ENCODE data around the gene CTDSPL. TPM values are rescaled to one million over a fixed set of nuclear protein-coding genes. Genes with fewer than 3 reads are reported as not detected.

Gene CTDSPL
- total and polyA plus RNA-seq, 2 of the 8 experiments (the other 6 are each of a cell fraction or from before 2014, with no cell fraction given) = 20.3 to 42.2 TPM

- ChIA-PET POLR2A (ENCODE audit: partially characterized antibody) (no interaction called here), CTCF (ENCODE audit: partially characterized antibody) (interaction anchor here (1.0 to 3.4 kb wide), 8 partner anchors 11 to 104 kb away, joined by 3 to 20 read pairs (median 6); no protein-coding TSS in a partner anchor)
- Histone ChIP-seq H3K36me3 (ENCODE audit: control insufficient read depth in 2 of 4, insufficient read depth in 4 of 4, low read length in 3 of 4) (no peaks in the 10 kb centered on the region), H3K9ac (replicated peaks in 1 of 4; ENCODE audit: extremely low read depth in 1 of 4, low read depth in 3 of 4, low read length in 3 of 4) (no peak overlapping the region), H3K23me2 (ENCODE audit: low read depth, low read length) (no peaks in the 10 kb centered on the region), H2BK12ac (ENCODE audit: low read depth, low read length) (no peak overlapping the region), H4K91ac (replicated peaks; ENCODE audit: insufficient read length, low read length) (no peak overlapping the region), H3K14ac (ENCODE audit: insufficient read length) (no peak overlapping the region), H3K18ac (ENCODE audit: extremely low read depth, low read length) (peak overlapping the region; percentile 38; the same call in 1 of the 2 replicates), H2AFZ (ENCODE audit: low read length) (no peak overlapping the region), H2BK120ac (replicated peaks; ENCODE audit: low read depth, low read length) (no peak overlapping the region), H4K5ac (ENCODE audit: insufficient read length, low read depth, low read length) (no peak overlapping the region), H3K4ac (replicated peaks; ENCODE audit: insufficient read length, low read depth, low read length) (no peak overlapping the region), H4K20me1 (replicated peaks in 1 of 2; ENCODE audit: control insufficient read depth in 1 of 2, insufficient read depth in 2 of 2, low read length in 2 of 2) (no peaks in the 10 kb centered on the region), H3K79me2 (ENCODE audit: control insufficient read depth in 1 of 2, insufficient read depth in 2 of 2, low read length in 2 of 2) (no peaks in the 10 kb centered on the region), H2AK5ac (ENCODE audit: low read depth, low read length) (no peak overlapping the region), H4K8ac (ENCODE audit: extremely low read depth, insufficient read depth, low read length) (no peak overlapping the region), H3K9me3 (ENCODE audit: insufficient read depth in 2 of 2, low read depth in 1 of 2, low read length in 1 of 2) (no peaks in the 10 kb centered on the region), H3K4me2 (ENCODE audit: insufficient read depth in 1 of 2, low read depth in 2 of 2, low read length in 2 of 2) (peak overlapping the region in 1 of 2 experiments; percentile 60; a peak in 1 of 4 replicates), H3K79me1 (ENCODE audit: low read depth, low read length) (peaks cover 4% of the 10 kb centered on the region; the same call in 1 of the 2 replicates), H3K4me1 (replicated peaks in 1 of 4; ENCODE audit: control insufficient read depth in 3 of 4, insufficient read depth in 4 of 4, low read length in 3 of 4) (peaks cover 4 to 17% (median 9%) of the 10 kb centered on the region in 4 experiments; a peak in 6 of 7 replicates), H3K23ac (ENCODE audit: insufficient read length) (no peak overlapping the region), H3K27me3 (replicated peaks in 1 of 4; ENCODE audit: control insufficient read depth in 3 of 4, extremely low read depth in 1 of 4, insufficient read depth in 3 of 4, low read length in 3 of 4) (no peaks in the 10 kb centered on the region), H2BK20ac (ENCODE audit: low read length) (no peak overlapping the region), H2BK5ac (ENCODE audit: low read depth, low read length) (peak overlapping the region; percentile 26; the same call in 1 of the 2 replicates), H3K56ac (replicated peaks; ENCODE audit: insufficient read length, low read depth, low read length) (no peak overlapping the region), H2BK15ac (ENCODE audit: low read length) (peak overlapping the region; percentile 89), H3K27ac (ENCODE audit: low read depth, low read length) (0 out of 2 replicates have a peak overlapping the region, but pooled peaks have one; percentile 2), H3K4me3 (ENCODE audit: extremely low read depth in 1 of 4, insufficient read depth in 2 of 4, low read depth in 3 of 4, low read length in 4 of 4) (no peak overlapping the region)
- no peak for FAIRE-seq
- no peak for DNase-seq (ENCODE audit: low read depth in 1 of 2, low spot score in 2 of 2)
- 86% methylated on average over 3 of the region's 3 CpGs; no CpG with 5 or more reads in 1 of the 2 experiments for WGBS, 2 experiments (ENCODE audit: extremely low coverage in 1 of 2, insufficient coverage in 1 of 2, insufficient read length in 1 of 2, insufficient replicate concordance in 2 of 2, low coverage in 1 of 2, low lambda C conversion rate in 2 of 2, missing lambda C conversion rate in 1 of 2)
- TF ChIP-seq HDAC2 (IDR thresholded peaks at IDR 0.05; ENCODE audit: borderline replicate concordance in 1 of 2, low read depth in 2 of 2, low read length in 2 of 2) (no peak), TBP (IDR thresholded peaks at IDR 0.05; ENCODE audit: low read depth, low read length) (no peak), RXRA (IDR thresholded peaks at IDR 0.05; ENCODE audit: insufficient read depth, low read depth, low read length) (no peak), KDM4A (IDR thresholded peaks at IDR 0.05; ENCODE audit: low read depth, low read length, severe bottlenecking) (no peak), E2F6 (IDR thresholded peaks at IDR 0.05) (no peak), RBBP5 (IDR thresholded peaks at IDR 0.05; ENCODE audit: borderline replicate concordance, low read depth, low read length) (no peak), CBX5 (IDR thresholded peaks at IDR 0.05; ENCODE audit: low read depth, low read length) (no peak), EZH2 (IDR thresholded peaks at IDR 0.05; ENCODE audit: low read depth, low read length, severe bottlenecking) (no peak), USF2 (IDR thresholded peaks at IDR 0.05; ENCODE audit: low read length) (no peak)
Observed at GRCh38 chr3:37899711-37900306, 38.1 kb downstream of the CTDSPL start.
